ENCODE measurements around the gene LENG1.

The LENG1 gene

GRCh38 chr19:54164369-54165068 lies 5.0 kb upstream of the LENG1 start:
- DNase-seq (ENCODE audit: low spot score): no peak

GRCh38 chr19:54162884-54163283 lies 3.4 kb upstream of the LENG1 start:
- DNase-seq (ENCODE audit: low spot score): no peak

GRCh38 chr19:54162241-54162805 lies 2.8 kb upstream of the LENG1 start:
- peak; percentile 83 for DNase-seq (ENCODE audit: low spot score)

- DNase-seq (ENCODE audit: low spot score): no peak
Observed at GRCh38 chr19:54160854-54161253, 1.3 kb upstream of the LENG1 start.

- DNase-seq (ENCODE audit: low spot score): no peak
Observed at GRCh38 chr19:54160182-54160811, 776 bp upstream of the LENG1 start.

GRCh38 chr19:54158812-54159351 lies 639 bp downstream of the LENG1 start:
- DNase-seq (ENCODE audit: low spot score): no peak

- DNase-seq (ENCODE audit: low spot score): no peak
Observed at GRCh38 chr19:54156953-54157352, 2.6 kb downstream of the LENG1 start.

- no peak for DNase-seq (ENCODE audit: low spot score)
Observed at GRCh38 chr19:54156490-54156889, 3.0 kb downstream of the LENG1 start.

GRCh38 chr19:54155694-54156093 lies 3.8 kb downstream of the LENG1 start:
- DNase-seq (ENCODE audit: low spot score): no peak

GRCh38 chr19:54154603-54155345 lies 4.7 kb downstream of the LENG1 start:
- no peak for DNase-seq (ENCODE audit: low spot score)

- DNase-seq (ENCODE audit: low spot score): no peak
Observed at GRCh38 chr19:54153731-54154326, 5.7 kb downstream of the LENG1 start.

GRCh38 chr19:54152878-54153524 lies 6.5 kb downstream of the LENG1 start:
- no peak for DNase-seq (ENCODE audit: low spot score)

GRCh38 chr19:54152267-54152666 lies 7.3 kb downstream of the LENG1 start:
- no peak for DNase-seq (ENCODE audit: low spot score)

GRCh38 chr19:54151362-54152035 lies 8.0 kb downstream of the LENG1 start:
- no peak for DNase-seq (ENCODE audit: low spot score)

- no peak for DNase-seq (ENCODE audit: low spot score)
Observed at GRCh38 chr19:54149021-54149812, 10.3 kb downstream of the LENG1 start.

- no peak for DNase-seq (ENCODE audit: low spot score)
Observed at GRCh38 chr19:54148158-54148557, 11.4 kb downstream of the LENG1 start.

- no peak for DNase-seq (ENCODE audit: low spot score)
Observed at GRCh38 chr19:54147676-54148075, 11.8 kb downstream of the LENG1 start.

- no peak for DNase-seq (ENCODE audit: low spot score)
Observed at GRCh38 chr19:54145541-54146158, 13.9 kb downstream of the LENG1 start.

- no peak for DNase-seq (ENCODE audit: low spot score)
Observed at GRCh38 chr19:54142166-54142780, 17.2 kb downstream of the LENG1 start.
